H9 (cell line): ENCODE data around the gene ITPR2. TPM values are rescaled to one million over a fixed set of nuclear protein-coding genes. Genes with fewer than 3 reads are reported as not detected.
A peak's percentile ranks its signal among the peaks of the same experiment; 100 is the strongest.

Experiments used
- DNase-seq: peaks from one replicate; pipeline ENCODE4 v3.0.0-alpha.2; 2017
- H2AFZ ChIP-seq: one replicate; pipeline ENCODE4 v1.6.1; 2013; ENCODE audit warnings: mild to moderate bottlenecking, low read length, control low read depth, moderate library complexity
- H2AK5ac ChIP-seq: 2 replicates; pipeline ENCODE4 v1.6.1; 2013; ENCODE audit warnings: low read length, control low read depth, mixed read lengths; ENCODE audit not compliant: insufficient read length
- H2BK120ac ChIP-seq: one replicate; pipeline ENCODE4 v1.6.1; 2013; ENCODE audit warnings: low read depth, mild to moderate bottlenecking, low read length, control low read depth, inconsistent platforms; ENCODE audit not compliant: poor library complexity, severe bottlenecking
- H2BK12ac ChIP-seq: 2 replicates; pipeline ENCODE4 v1.6.1; 2013; ENCODE audit warnings: low read length, control low read depth, mixed read lengths, low read depth; ENCODE audit not compliant: insufficient read length
- H2BK15ac ChIP-seq: 2 replicates; pipeline ENCODE4 v1.6.1; 2013; ENCODE audit warnings: low read depth, low read length, control low read depth
- H2BK20ac ChIP-seq: one replicate; pipeline ENCODE4 v1.6.1; 2013; ENCODE audit warnings: low read depth, mild to moderate bottlenecking, low read length, control low read depth, inconsistent platforms; ENCODE audit not compliant: poor library complexity, severe bottlenecking
- H2BK5ac ChIP-seq: 2 replicates; pipeline ENCODE4 v1.6.1; 2013; ENCODE audit warnings: low read length, control low read depth, mixed read lengths; ENCODE audit not compliant: insufficient read length
- H3K14ac ChIP-seq: 2 replicates; pipeline ENCODE4 v1.6.1; 2013; ENCODE audit warnings: low read length, control low read depth; ENCODE audit not compliant: insufficient read depth
- H3K18ac ChIP-seq: 2 replicates; pipeline ENCODE4 v1.6.1; 2013; ENCODE audit warnings: low read depth, mild to moderate bottlenecking, mixed read lengths, low read length, control low read depth; ENCODE audit not compliant: insufficient read length
- H3K23ac ChIP-seq: 2 replicates; pipeline ENCODE4 v1.6.1; 2013; ENCODE audit warnings: low read length, control low read depth, mixed read lengths, low read depth; ENCODE audit not compliant: insufficient read length
- H3K23me2 ChIP-seq: 2 replicates; pipeline ENCODE4 v1.6.1; 2013; ENCODE audit warnings: low read depth, mild to moderate bottlenecking, mixed read lengths, low read length, control low read depth; ENCODE audit not compliant: insufficient read length, poor library complexity, severe bottlenecking
- H3K27ac ChIP-seq: 2 replicates; pipeline ENCODE4 v1.5.1; 2013; ENCODE audit warnings: low read length, control low read depth, mixed read lengths, low read depth; ENCODE audit not compliant: insufficient read length
- H3K27me3 ChIP-seq: 2 replicates; pipeline ENCODE4 v1.6.1; 2013; ENCODE audit warnings: low read length, control low read depth, inconsistent platforms; ENCODE audit not compliant: insufficient read depth
- H3K4ac ChIP-seq: 2 replicates; pipeline ENCODE4 v1.6.1; 2013; ENCODE audit warnings: low read depth, mild to moderate bottlenecking, control low read depth, inconsistent platforms, low read length, moderate library complexity
- H3K4me1 ChIP-seq: 2 replicates; pipeline ENCODE4 v1.6.1; 2013; ENCODE audit warnings: low read length, control low read depth, inconsistent platforms; ENCODE audit not compliant: insufficient read depth
- H3K4me2 ChIP-seq: 2 replicates; pipeline ENCODE4 v1.6.1; 2013; ENCODE audit warnings: low read length, control low read depth, mixed read lengths; ENCODE audit not compliant: insufficient read length, insufficient read depth
- H3K56ac ChIP-seq: 2 replicates; pipeline ENCODE4 v1.6.1; 2013; ENCODE audit warnings: low read depth, mild to moderate bottlenecking, mixed read lengths, low read length, control low read depth; ENCODE audit not compliant: insufficient read length
- H3K79me1 ChIP-seq: 2 replicates; pipeline ENCODE4 v1.6.1; 2013; ENCODE audit warnings: low read depth, mild to moderate bottlenecking, moderate library complexity, low read length, control low read depth, inconsistent platforms; ENCODE audit not compliant: insufficient read depth, poor library complexity, severe bottlenecking
- H3K79me2 ChIP-seq: 2 replicates; pipeline ENCODE4 v1.6.1; 2013; ENCODE audit warnings: low read length, control low read depth, inconsistent platforms; ENCODE audit not compliant: insufficient read depth
- H3K9ac ChIP-seq: 2 replicates; pipeline ENCODE4 v1.6.1; 2013; ENCODE audit warnings: low read length, control low read depth, mixed read lengths; ENCODE audit not compliant: insufficient read length; ENCODE audit errors: extremely low read depth
- H3K9me3 ChIP-seq: one replicate; pipeline ENCODE4 v1.6.1; 2013; ENCODE audit warnings: low read depth, low read length, inconsistent platforms; ENCODE audit not compliant: control insufficient read depth
- H3T11ph ChIP-seq: one replicate; pipeline ENCODE4 v1.6.1; 2013; ENCODE audit warnings: mild to moderate bottlenecking, low read length, control low read depth, inconsistent platforms
- H4K20me1 ChIP-seq: one replicate; pipeline ENCODE4 v1.6.1; 2013; ENCODE audit not compliant: control insufficient read depth, insufficient read length, insufficient read depth
- H4K5ac ChIP-seq: 2 replicates; pipeline ENCODE4 v1.6.1; 2013; ENCODE audit warnings: low read depth, mild to moderate bottlenecking, mixed read lengths, low read length, control low read depth; ENCODE audit not compliant: insufficient read length
- H4K8ac ChIP-seq: replicated peaks from 2 replicates; pipeline ENCODE4 v1.6.1; 2013; ENCODE audit warnings: low read length, control low read depth, mixed read lengths, low read depth; ENCODE audit not compliant: insufficient read length
- H4K91ac ChIP-seq: 2 replicates; pipeline ENCODE4 v1.6.1; 2013; ENCODE audit warnings: low read depth, mild to moderate bottlenecking, moderate library complexity, mixed read lengths, low read length, control low read depth; ENCODE audit not compliant: insufficient read length
- H3K27ac Mint-ChIP-seq, 3 experiments: 2 replicates in 2 of 3; 3 replicates in 1 of 3; pipeline ENCODE4 v1.8.0; 2020 to 2021; ENCODE audit warnings: mixed read lengths in 3 of 3, mild to moderate bottlenecking in 1 of 3, moderate library complexity in 1 of 3
- H3K27me3 Mint-ChIP-seq: 2 replicates; pipeline ENCODE4 v1.8.0; 2021; ENCODE audit warnings: low read depth, mild to moderate bottlenecking, moderate library complexity, mixed read lengths
- H3K36me3 Mint-ChIP-seq, 3 experiments: 2 replicates in 2 of 3; 3 replicates in 1 of 3; pipeline ENCODE4 v1.8.0; 2020 to 2021; ENCODE audit warnings: low read depth in 3 of 3, mixed read lengths in 3 of 3; ENCODE audit not compliant: insufficient read depth in 1 of 3
- H3K4me1 Mint-ChIP-seq, 2 experiments: 2 replicates each; pipeline ENCODE4 v1.8.0; 2020; ENCODE audit warnings: mixed read lengths in 2 of 2
- H3K4me3 Mint-ChIP-seq, 2 experiments: 2 replicates in 1 of 2; 3 replicates in 1 of 2; pipeline ENCODE4 v1.8.0; 2020 to 2021; ENCODE audit warnings: mild to moderate bottlenecking in 2 of 2, mixed read lengths in 2 of 2, moderate library complexity in 1 of 2
- H3K9me3 Mint-ChIP-seq, 2 experiments: 2 replicates in 1 of 2; 3 replicates in 1 of 2; pipeline ENCODE4 v1.8.0; 2020; ENCODE audit warnings: mild to moderate bottlenecking in 2 of 2, mixed read lengths in 2 of 2, moderate library complexity in 1 of 2
- WGBS: extraction: QIAGEN DNeasy Blood & Tissue Kit; methylation state at CpG from one replicate; pipeline ENCODE4 v1.1.7; 2013; ENCODE audit warnings: missing lambda C conversion rate, low lambda C conversion rate, mixed read lengths; ENCODE audit not compliant: insufficient read length; ENCODE audit errors: extremely low coverage; 5-methylcytosine and 5-hydroxymethylcytosine counted together
- total RNA-seq: library from RNA; stranded (reverse); gene quantifications from 2 replicates; pipeline ENCODE4 v1.2.1, GENCODE V29; 2021
- TF ChIP-seq, protein P1 (sequence below): fragments of 200-600 bp; sonication (generic); conservative IDR thresholded peaks from 3 replicates; pipeline ENCODE4 v1.8.0; 2021; ENCODE audit warnings: antibody characterized with exemption, mild to moderate bottlenecking

Gene ITPR2
- total RNA-seq, 1 experiment from 2014 or later, result 14.8 TPM

DNA sequence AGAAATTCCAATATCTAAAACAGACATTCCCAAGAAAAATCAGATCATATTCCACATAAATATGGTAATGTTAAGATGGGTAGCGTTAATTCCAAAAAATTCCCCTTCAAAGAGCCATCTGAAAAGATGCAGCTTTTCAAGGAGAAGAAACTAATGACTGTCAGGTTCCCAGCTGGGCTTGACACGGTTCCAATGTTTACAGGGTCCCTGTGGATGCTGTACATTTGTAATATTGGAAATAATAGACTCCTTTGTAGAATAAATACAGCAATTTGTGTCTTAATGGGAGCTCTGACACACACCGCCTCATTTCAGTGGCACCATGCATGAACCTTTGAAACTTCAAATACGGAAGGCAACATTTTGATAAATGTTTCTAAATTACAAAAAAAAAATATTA lies 140.6 kb downstream of the ITPR2 start:
- H3K14ac ChIP-seq, result no peak overlapping the region
- no peak overlapping the region for H2BK12ac ChIP-seq
- H3K27ac ChIP-seq, result no peak overlapping the region
- DNase-seq, result no peak
- no peak overlapping the region for H4K91ac ChIP-seq
- H3K27me3 ChIP-seq, result no peaks in the 10 kb centered on the region
- no peaks in the 10 kb centered on the region for H3K27me3 Mint-ChIP-seq
- H4K20me1 ChIP-seq, result no peaks in the 10 kb centered on the region
- H3K79me2 ChIP-seq, result no peaks in the 10 kb centered on the region
- H3T11ph ChIP-seq, result no peak overlapping the region
- H3K9me3 Mint-ChIP-seq, result no peaks in the 10 kb centered on the region
- TF ChIP-seq, protein P1, sequence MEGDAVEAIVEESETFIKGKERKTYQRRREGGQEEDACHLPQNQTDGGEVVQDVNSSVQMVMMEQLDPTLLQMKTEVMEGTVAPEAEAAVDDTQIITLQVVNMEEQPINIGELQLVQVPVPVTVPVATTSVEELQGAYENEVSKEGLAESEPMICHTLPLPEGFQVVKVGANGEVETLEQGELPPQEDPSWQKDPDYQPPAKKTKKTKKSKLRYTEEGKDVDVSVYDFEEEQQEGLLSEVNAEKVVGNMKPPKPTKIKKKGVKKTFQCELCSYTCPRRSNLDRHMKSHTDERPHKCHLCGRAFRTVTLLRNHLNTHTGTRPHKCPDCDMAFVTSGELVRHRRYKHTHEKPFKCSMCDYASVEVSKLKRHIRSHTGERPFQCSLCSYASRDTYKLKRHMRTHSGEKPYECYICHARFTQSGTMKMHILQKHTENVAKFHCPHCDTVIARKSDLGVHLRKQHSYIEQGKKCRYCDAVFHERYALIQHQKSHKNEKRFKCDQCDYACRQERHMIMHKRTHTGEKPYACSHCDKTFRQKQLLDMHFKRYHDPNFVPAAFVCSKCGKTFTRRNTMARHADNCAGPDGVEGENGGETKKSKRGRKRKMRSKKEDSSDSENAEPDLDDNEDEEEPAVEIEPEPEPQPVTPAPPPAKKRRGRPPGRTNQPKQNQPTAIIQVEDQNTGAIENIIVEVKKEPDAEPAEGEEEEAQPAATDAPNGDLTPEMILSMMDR, result no peak
- no peak overlapping the region for H2BK5ac ChIP-seq
- no CpG with 5 or more reads among the region's 4 CpGs for WGBS
- H3K36me3 Mint-ChIP-seq, result peaks cover 4 to 26% (median 8%) of the 10 kb centered on the region in 3 experiments; a peak in 6 of 7 replicates
- no peaks in the 10 kb centered on the region for H3K23me2 ChIP-seq
- H2BK20ac ChIP-seq, result no peak overlapping the region
- H4K5ac ChIP-seq, result no peak overlapping the region
- no peak overlapping the region for H2AK5ac ChIP-seq
- H3K18ac ChIP-seq, result no peak overlapping the region
- no peak overlapping the region for H3K4me3 Mint-ChIP-seq
- H2AFZ ChIP-seq, result no peak overlapping the region
- no peak overlapping the region for H2BK120ac ChIP-seq
- no peak overlapping the region for H4K8ac ChIP-seq
- no peak overlapping the region for H3K4ac ChIP-seq
- H3K4me1 Mint-ChIP-seq, result peaks cover 25 to 26% of the 10 kb centered on the region in 2 experiments
- no peak overlapping the region for H3K23ac ChIP-seq
- no peak overlapping the region for H3K56ac ChIP-seq
- H3K27ac Mint-ChIP-seq, result peak overlapping the region in 1 of 3 experiments; percentile 92; a peak in 2 of 7 replicates
- no peak overlapping the region for H3K9ac ChIP-seq
- H3K9me3 ChIP-seq, result no peaks in the 10 kb centered on the region
- peaks cover 5% of the 10 kb centered on the region; the same call in 1 of the 2 replicates for H3K4me1 ChIP-seq
- no peak overlapping the region for H2BK15ac ChIP-seq
- no peak overlapping the region for H3K4me2 ChIP-seq
- H3K79me1 ChIP-seq, result no peaks in the 10 kb centered on the region
